SU-DHL-6 (cell line): ENCODE measurements around the gene PLEK.

Source experiments
- H2AFZ ChIP-seq: fragments of 200-600 bp; sonication (generic); 2 replicates; pipeline ENCODE4 v1.6.1; 2014; ENCODE audit warnings: low read depth, mild to moderate bottlenecking, moderate library complexity, mixed read lengths, antibody characterized with exemption, low read length; ENCODE audit not compliant: severe bottlenecking
- H3F3A ChIP-seq: fragments of 200-600 bp; shearing (Covaris generic); 2 replicates; pipeline ENCODE4 v1.6.0; 2016; ENCODE audit warnings: antibody characterized with exemption, mild to moderate bottlenecking; ENCODE audit not compliant: insufficient read depth
- H3K27ac ChIP-seq: fragments of 200-600 bp; sonication (generic); 2 replicates; pipeline ENCODE4 v1.5.1; 2016; ENCODE audit warnings: low read depth, mild to moderate bottlenecking, low read length, moderate library complexity, mixed read lengths
- H3K27me3 ChIP-seq: fragments of 200-600 bp; sonication (generic), shearing (Covaris generic); 2 replicates; pipeline ENCODE4 v1.6.0; 2014; ENCODE audit warnings: mild to moderate bottlenecking, low read length
- H3K36me3 ChIP-seq: fragments of 200-600 bp; sonication (generic); 2 replicates; pipeline ENCODE4 v1.6.1; 2014; ENCODE audit warnings: mild to moderate bottlenecking, low read length, mixed read lengths
- H3K4me2 ChIP-seq: fragments of 300-600, 200-600 bp; shearing (Covaris generic), sonication (generic); 2 replicates; pipeline ENCODE4 v1.6.0; 2014; ENCODE audit warnings: low read length, low read depth, mild to moderate bottlenecking; ENCODE audit not compliant: poor library complexity, severe bottlenecking
- H3K4me3 ChIP-seq: fragments of 200-600 bp; sonication (generic); 2 replicates; pipeline ENCODE4 v1.5.1; 2014; ENCODE audit warnings: antibody characterized with exemption, low read length, mild to moderate bottlenecking, mixed read lengths; ENCODE audit not compliant: insufficient read depth, poor library complexity, severe bottlenecking
- H3K79me2 ChIP-seq: fragments of 200-600 bp; sonication (generic); 2 replicates; pipeline ENCODE4 v1.6.1; 2014; ENCODE audit warnings: mild to moderate bottlenecking, low read length, moderate library complexity; ENCODE audit not compliant: insufficient read depth
- H3K9ac ChIP-seq: fragments of 200-600 bp; sonication (generic); 2 replicates; pipeline ENCODE4 v1.7.0; 2014; ENCODE audit warnings: mild to moderate bottlenecking, low read length
- H3K9me2 ChIP-seq: fragments of 200-600 bp; sonication (generic); replicated peaks from 2 replicates; pipeline ENCODE4 v1.6.1; 2014; ENCODE audit warnings: low read length; ENCODE audit not compliant: insufficient read depth
- H3K9me3 ChIP-seq: fragments of 200-600 bp; sonication (generic); 2 replicates; pipeline ENCODE4 v1.6.1; 2014; ENCODE audit warnings: low read length, mixed read lengths; ENCODE audit not compliant: insufficient read depth
- H4K20me1 ChIP-seq: fragments of 200-600 bp; sonication (generic); 2 replicates; pipeline ENCODE4 v1.6.1; 2014; ENCODE audit warnings: low read depth, mild to moderate bottlenecking, antibody characterized with exemption, low read length, moderate library complexity, mixed read lengths
- EZH2phosphoT487 ChIP-seq: fragments of 200-600 bp; sonication (generic), shearing (Covaris generic); conservative IDR thresholded peaks from 2 replicates; pipeline ENCODE4 v1.6.1; 2018; ENCODE audit warnings: mild to moderate bottlenecking, antibody characterized with exemption, low read length, moderate library complexity, mixed read lengths
- TF ChIP-seq, protein P1 (sequence below): fragments of 200-600 bp; sonication (generic); IDR thresholded peaks from one replicate; pipeline ENCODE4 v1.5.1; 2017; ENCODE audit warnings: antibody characterized with exemption, mild to moderate bottlenecking, low read length, moderate library complexity; ENCODE audit not compliant: insufficient read depth, poor library complexity, severe bottlenecking

PLEK gene

DNA sequence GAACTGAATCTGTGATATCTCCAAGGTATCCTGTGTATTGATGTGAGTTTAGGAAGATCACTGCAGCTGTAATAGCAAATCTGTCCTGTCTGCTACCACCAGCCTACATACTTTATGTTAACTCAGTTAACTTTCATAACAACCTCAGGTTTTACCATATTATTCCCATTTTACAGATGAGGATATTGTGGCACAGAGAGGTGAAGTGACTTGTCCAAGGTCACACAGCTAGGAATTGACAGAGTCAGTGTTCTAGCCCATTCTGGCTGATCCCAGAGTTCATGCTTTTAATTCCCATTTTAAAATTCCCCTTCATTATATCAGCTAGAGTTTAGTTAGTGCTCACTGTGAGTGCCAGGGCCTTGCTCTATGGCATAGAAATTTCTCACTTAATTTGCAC is 49.4 kb downstream of the PLEK start:
- Histone ChIP-seq H3K9me2 (no peaks in the 10 kb centered on the region), H4K20me1 (no peaks in the 10 kb centered on the region), H2AFZ (no peak overlapping the region), H3K4me3 (no peak overlapping the region), H3K36me3 (no peaks in the 10 kb centered on the region), H3K9ac (no peak overlapping the region), H3K27me3 (no peaks in the 10 kb centered on the region), H3F3A (peaks cover 11% of the 10 kb centered on the region), H3K9me3 (no peaks in the 10 kb centered on the region), H3K79me2 (no peaks in the 10 kb centered on the region), H3K27ac (no peak overlapping the region), H3K4me2 (no peak overlapping the region)
- no peak for TF ChIP-seq EZH2phosphoT487
- TF ChIP-seq, protein P1, sequence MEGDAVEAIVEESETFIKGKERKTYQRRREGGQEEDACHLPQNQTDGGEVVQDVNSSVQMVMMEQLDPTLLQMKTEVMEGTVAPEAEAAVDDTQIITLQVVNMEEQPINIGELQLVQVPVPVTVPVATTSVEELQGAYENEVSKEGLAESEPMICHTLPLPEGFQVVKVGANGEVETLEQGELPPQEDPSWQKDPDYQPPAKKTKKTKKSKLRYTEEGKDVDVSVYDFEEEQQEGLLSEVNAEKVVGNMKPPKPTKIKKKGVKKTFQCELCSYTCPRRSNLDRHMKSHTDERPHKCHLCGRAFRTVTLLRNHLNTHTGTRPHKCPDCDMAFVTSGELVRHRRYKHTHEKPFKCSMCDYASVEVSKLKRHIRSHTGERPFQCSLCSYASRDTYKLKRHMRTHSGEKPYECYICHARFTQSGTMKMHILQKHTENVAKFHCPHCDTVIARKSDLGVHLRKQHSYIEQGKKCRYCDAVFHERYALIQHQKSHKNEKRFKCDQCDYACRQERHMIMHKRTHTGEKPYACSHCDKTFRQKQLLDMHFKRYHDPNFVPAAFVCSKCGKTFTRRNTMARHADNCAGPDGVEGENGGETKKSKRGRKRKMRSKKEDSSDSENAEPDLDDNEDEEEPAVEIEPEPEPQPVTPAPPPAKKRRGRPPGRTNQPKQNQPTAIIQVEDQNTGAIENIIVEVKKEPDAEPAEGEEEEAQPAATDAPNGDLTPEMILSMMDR, result no peak

- H3K9ac ChIP-seq, result no peak overlapping the region
- H3K4me3 ChIP-seq, result no peak overlapping the region
- TF ChIP-seq, protein P1, result no peak
- no peak for TF ChIP-seq EZH2phosphoT487
- peaks cover 11% of the 10 kb centered on the region for H3F3A ChIP-seq
- H3K27ac ChIP-seq, result no peak overlapping the region
- H3K9me3 ChIP-seq, result no peaks in the 10 kb centered on the region
- H2AFZ ChIP-seq, result no peak overlapping the region
- no peaks in the 10 kb centered on the region for H3K36me3 ChIP-seq
- H3K4me2 ChIP-seq, result no peak overlapping the region
- H3K9me2 ChIP-seq, result no peaks in the 10 kb centered on the region
- H4K20me1 ChIP-seq, result no peaks in the 10 kb centered on the region
- no peaks in the 10 kb centered on the region for H3K79me2 ChIP-seq
- no peaks in the 10 kb centered on the region for H3K27me3 ChIP-seq
Observed at GRCh38 chr2:68414876-68415275, 49.8 kb downstream of the PLEK start.

- Histone ChIP-seq H3K36me3 (no peaks in the 10 kb centered on the region), H3K4me2 (no peak overlapping the region), H2AFZ (no peak overlapping the region), H3K27me3 (no peaks in the 10 kb centered on the region), H3K9me3 (no peaks in the 10 kb centered on the region), H3F3A (peaks cover 11% of the 10 kb centered on the region), H3K9me2 (no peaks in the 10 kb centered on the region), H3K27ac (no peak overlapping the region), H3K4me3 (no peak overlapping the region), H3K9ac (no peak overlapping the region), H4K20me1 (no peaks in the 10 kb centered on the region), H3K79me2 (no peaks in the 10 kb centered on the region)
- no peak for TF ChIP-seq EZH2phosphoT487
- TF ChIP-seq, protein P1, result no peak
Observed at GRCh38 chr2:68415521-68415920, 50.4 kb downstream of the PLEK start.
